Natural killer cell (primary cell): Measurements from ENCODE around the gene BCL11B. TPM values are rescaled to one million over a fixed set of nuclear protein-coding genes. Genes with fewer than 3 reads are reported as not detected.

Experiments used
- ATAC-seq, 3 donors: fragments of 150-1000 bp in 2 of 3; fragments of 200-7000 bp in 1 of 3; cut with Tn5 transposase; 1 replicate in 1 of 3; 2 replicates in 2 of 3; pipeline ENCODE4 v1.10.0; 2021; ENCODE audit warnings: mild to moderate bottlenecking in 2 of 3, moderate library complexity in 2 of 3
- DNase-seq, 2 donors: peaks; one replicate each; pipeline versions ENCODE4 v3.0.0 to v3.0.0-alpha.2; 2013 to 2021; ENCODE audit warnings: mixed read lengths in 1 of 2
- H3K27ac ChIP-seq: one replicate; pipeline ENCODE4 v1.5.1; 2013; ENCODE audit warnings: mild to moderate bottlenecking, low read length
- H3K27me3 ChIP-seq: one replicate; pipeline ENCODE4 v1.6.1; 2013; ENCODE audit warnings: low read length; ENCODE audit not compliant: control insufficient read depth, insufficient read depth
- H3K36me3 ChIP-seq: one replicate; pipeline ENCODE4 v1.6.1; 2013; ENCODE audit warnings: low read length; ENCODE audit not compliant: control insufficient read depth, insufficient read depth
- H3K4me1 ChIP-seq: one replicate; pipeline ENCODE4 v1.6.1; 2013; ENCODE audit warnings: low read length; ENCODE audit not compliant: control insufficient read depth, insufficient read depth
- H3K4me3 ChIP-seq: one replicate; pipeline ENCODE4 v1.5.1; 2013; ENCODE audit warnings: low read length
- H3K9me3 ChIP-seq: one replicate; pipeline ENCODE4 v1.6.1; 2013; ENCODE audit warnings: low read length; ENCODE audit not compliant: control insufficient read depth, insufficient read depth
- H3K27ac Mint-ChIP-seq, 2 donors: one replicate each; pipeline ENCODE4 v1.8.0; 2022; ENCODE audit warnings: mild to moderate bottlenecking in 2 of 2, mixed read lengths in 2 of 2, moderate library complexity in 1 of 2
- H3K27me3 Mint-ChIP-seq, 2 donors: one replicate each; pipeline ENCODE4 v1.8.0; 2022; ENCODE audit warnings: low read depth in 2 of 2, mixed read lengths in 2 of 2
- H3K36me3 Mint-ChIP-seq: one replicate; pipeline ENCODE4 v1.8.0; 2022; ENCODE audit warnings: mixed read lengths
- H3K4me1 Mint-ChIP-seq, 2 donors: one replicate each; pipeline ENCODE4 v1.8.0; 2022; ENCODE audit warnings: mixed read lengths in 2 of 2
- H3K4me3 Mint-ChIP-seq: one replicate; pipeline ENCODE4 v1.8.0; 2022; ENCODE audit warnings: mild to moderate bottlenecking, moderate library complexity, mixed read lengths
- H3K9me3 Mint-ChIP-seq, 2 donors: one replicate each; pipeline ENCODE4 v1.8.0; 2022; ENCODE audit warnings: mixed read lengths in 2 of 2
- WGBS: methylation state at CpG from one replicate; pipeline ENCODE4 v1.1.7; 2013; ENCODE audit warnings: missing lambda C conversion rate; ENCODE audit not compliant: insufficient coverage; 5-methylcytosine and 5-hydroxymethylcytosine counted together
- intact Hi-C: fragments of 100-400 bp; cut with micrococcal nuclease; formaldehyde crosslinking; loops from one replicate; pipeline ENCODE4 v1.14.2; 2022
- total RNA-seq, 4 donors: library from RNA; stranded (reverse); fragments of 120-200 nt in 1 of 4; gene quantifications; one replicate each; pipeline versions ENCODE4 v1.2.3 to v1.2.4, GENCODE V29; 2013 to 2022
- TF ChIP-seq, protein P1 (sequence below): fragments of 200-600 bp; IDR thresholded peaks from one replicate; pipeline ENCODE4 v1.8.0; 2022; ENCODE audit warnings: antibody characterized with exemption

BCL11B gene
- total RNA-seq, 3 donors from 2014 or later (not counting 1 experiment from before 2014, with no cell fraction given), result 43.5 to 61.5 (median 56.2) TPM

DNA sequence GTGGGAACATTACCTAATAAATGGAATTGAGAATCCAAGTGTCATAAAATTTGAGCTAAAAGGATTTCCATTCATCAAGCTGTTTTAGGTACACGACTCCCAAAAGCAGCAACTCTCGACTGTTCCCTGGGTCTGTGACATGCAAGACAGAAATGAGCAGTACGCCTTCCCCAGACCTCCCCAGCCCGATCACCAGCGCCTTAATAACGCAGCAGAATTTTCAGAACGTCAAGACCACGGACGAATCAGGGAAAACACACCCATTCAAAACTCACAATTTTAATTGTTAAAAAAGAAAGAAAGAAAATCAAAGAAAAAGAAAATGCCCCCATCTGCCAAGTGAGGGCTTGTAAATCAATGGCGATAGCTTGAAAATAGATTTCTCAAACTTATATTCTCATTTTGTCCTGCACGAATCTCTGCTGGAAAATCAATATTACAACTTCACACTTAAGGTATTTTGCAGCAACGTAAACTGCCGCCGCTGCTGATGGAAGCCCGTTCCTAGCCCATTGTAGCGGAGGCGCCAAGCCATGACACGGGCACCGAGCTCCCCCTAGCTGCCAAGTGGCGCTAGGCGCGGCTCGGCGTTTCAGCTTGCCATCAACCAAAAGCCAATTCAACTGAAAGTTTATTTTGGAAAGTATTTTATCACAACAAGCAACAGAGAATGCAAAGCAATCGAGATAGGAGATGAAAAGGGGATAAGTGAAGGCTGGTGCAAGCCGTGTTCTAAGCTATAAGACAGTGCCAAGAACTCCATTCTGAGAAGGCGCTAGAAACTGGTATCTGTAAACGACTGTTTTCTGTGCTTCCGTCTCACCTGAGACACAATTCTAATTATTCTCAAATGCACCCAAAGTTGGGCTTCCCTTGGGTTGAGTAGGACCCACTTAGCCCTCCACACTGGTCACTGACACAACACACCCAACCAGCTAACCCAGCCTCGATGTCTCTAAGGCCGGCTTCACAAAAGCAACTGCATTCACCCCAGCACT lies 5.5 kb downstream of the BCL11B start:
- WGBS, result 18% methylated on average over 28 of the region's 31 CpGs
- Histone ChIP-seq H3K9me3 (no peaks in the 10 kb centered on the region), H3K36me3 (no peaks in the 10 kb centered on the region), H3K27ac (peak overlapping the region; percentile 53), H3K4me3 (peak overlapping the region; percentile 16), H3K27me3 (no peaks in the 10 kb centered on the region), H3K4me1 (peaks cover 60% of the 10 kb centered on the region)
- intact Hi-C loops, result loop anchor here (1.0 to 5.0 kb wide), 3 partner anchors 209 to 1288 kb away; no protein-coding TSS in a partner anchor
- DNase-seq, result peak; percentile 81 to 95
- peaks cover 4% of the 10 kb centered on the region for H3K36me3 Mint-ChIP-seq
- peaks cover 80 to 83% of the 10 kb centered on the region in 2 donors for H3K4me1 Mint-ChIP-seq
- H3K27ac Mint-ChIP-seq, result peak overlapping the region; percentile 90 to 97
- ATAC-seq, result peak; percentile 69 to 77 (median 71)
- no peaks in the 10 kb centered on the region for H3K27me3 Mint-ChIP-seq
- no peaks in the 10 kb centered on the region for H3K9me3 Mint-ChIP-seq
- TF ChIP-seq, protein P1, sequence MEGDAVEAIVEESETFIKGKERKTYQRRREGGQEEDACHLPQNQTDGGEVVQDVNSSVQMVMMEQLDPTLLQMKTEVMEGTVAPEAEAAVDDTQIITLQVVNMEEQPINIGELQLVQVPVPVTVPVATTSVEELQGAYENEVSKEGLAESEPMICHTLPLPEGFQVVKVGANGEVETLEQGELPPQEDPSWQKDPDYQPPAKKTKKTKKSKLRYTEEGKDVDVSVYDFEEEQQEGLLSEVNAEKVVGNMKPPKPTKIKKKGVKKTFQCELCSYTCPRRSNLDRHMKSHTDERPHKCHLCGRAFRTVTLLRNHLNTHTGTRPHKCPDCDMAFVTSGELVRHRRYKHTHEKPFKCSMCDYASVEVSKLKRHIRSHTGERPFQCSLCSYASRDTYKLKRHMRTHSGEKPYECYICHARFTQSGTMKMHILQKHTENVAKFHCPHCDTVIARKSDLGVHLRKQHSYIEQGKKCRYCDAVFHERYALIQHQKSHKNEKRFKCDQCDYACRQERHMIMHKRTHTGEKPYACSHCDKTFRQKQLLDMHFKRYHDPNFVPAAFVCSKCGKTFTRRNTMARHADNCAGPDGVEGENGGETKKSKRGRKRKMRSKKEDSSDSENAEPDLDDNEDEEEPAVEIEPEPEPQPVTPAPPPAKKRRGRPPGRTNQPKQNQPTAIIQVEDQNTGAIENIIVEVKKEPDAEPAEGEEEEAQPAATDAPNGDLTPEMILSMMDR, result peak; percentile 99
- peak overlapping the region; percentile 95 for H3K4me3 Mint-ChIP-seq

DNA sequence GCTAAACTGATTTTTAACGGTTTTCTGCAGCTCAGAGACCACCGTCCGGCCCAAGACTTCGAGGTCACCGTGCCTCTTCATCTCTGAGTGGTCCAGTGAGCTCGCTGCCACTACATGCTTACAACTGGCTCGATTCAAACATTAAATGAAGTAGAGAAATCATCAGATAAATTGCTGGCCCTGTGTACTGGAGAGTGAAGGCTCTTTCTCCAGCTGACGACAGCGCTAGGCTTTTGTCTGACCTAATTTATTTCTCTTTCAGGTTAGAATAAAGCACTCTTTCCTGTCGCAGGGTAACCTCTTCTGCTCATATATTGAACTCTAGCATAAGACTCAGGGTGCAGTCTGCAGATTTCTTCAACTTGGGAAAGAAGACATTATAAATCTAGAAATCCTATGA lies 6.4 kb downstream of the BCL11B start:
- peak in 1 of 2 donors; percentile 74 for DNase-seq
- H3K36me3 Mint-ChIP-seq, result no peaks in the 10 kb centered on the region
- H3K4me1 ChIP-seq, result peaks cover 69% of the 10 kb centered on the region
- no peaks in the 10 kb centered on the region for H3K9me3 Mint-ChIP-seq
- H3K4me3 ChIP-seq, result peak overlapping the region; percentile 8
- H3K27ac Mint-ChIP-seq, result peak overlapping the region; percentile 90 to 97
- H3K27ac ChIP-seq, result peak overlapping the region; percentile 53
- H3K27me3 ChIP-seq, result no peaks in the 10 kb centered on the region
- peaks cover 85 to 92% of the 10 kb centered on the region in 2 donors for H3K4me1 Mint-ChIP-seq
- H3K36me3 ChIP-seq, result no peaks in the 10 kb centered on the region
- peak overlapping the region; percentile 95 for H3K4me3 Mint-ChIP-seq
- 65% methylated on average over 10 of the region's 10 CpGs for WGBS
- no peaks in the 10 kb centered on the region for H3K9me3 ChIP-seq
- TF ChIP-seq, protein P1, result no peak
- no peaks in the 10 kb centered on the region for H3K27me3 Mint-ChIP-seq
- intact Hi-C loops, result loop anchor here (5.0 kb wide), 1 partner anchor 208 kb away; no protein-coding TSS in a partner anchor
- no peak for ATAC-seq

DNA sequence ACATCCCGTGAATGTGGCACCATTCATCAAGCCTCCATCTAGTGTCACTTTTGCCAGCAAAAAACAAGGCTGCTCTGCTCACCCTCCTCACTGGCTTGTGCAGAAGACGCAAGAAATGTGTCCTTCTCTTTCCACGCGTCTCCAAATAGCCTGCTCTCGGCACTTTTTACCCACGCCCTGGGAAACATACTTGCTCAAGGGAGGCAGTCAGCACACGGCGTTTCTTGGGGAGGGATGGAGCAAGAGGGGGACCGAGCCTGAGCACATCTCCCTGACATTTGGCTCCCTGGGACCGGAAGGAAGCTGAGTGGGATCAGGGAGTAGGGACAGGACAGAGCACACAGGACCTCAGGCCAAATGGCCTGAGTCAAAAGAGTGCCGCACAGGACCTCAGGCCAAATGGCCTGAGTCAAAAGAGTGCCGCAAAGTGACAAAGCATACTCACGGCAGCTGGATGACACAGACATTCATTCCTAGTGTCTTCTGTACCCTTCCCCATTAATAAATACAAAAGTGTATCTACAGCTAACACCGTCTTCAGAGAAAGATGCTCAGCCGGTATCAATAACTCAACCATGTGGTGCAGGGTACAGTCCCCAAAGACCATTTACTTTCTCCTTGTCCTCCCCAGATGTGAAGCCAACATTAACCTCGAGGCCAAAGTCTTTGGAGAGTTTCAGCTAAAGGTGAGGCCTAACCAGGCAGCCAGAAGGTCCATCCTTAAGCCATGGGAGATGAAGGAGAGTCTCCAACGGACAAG lies 7.1 kb downstream of the BCL11B start:
- 46% methylated on average over 16 of the region's 17 CpGs for WGBS
- H3K4me1 Mint-ChIP-seq, result peaks cover 92 to 95% of the 10 kb centered on the region in 2 donors
- ATAC-seq (no peak), DNase-seq (peak in 1 of 2 donors; percentile 48)
- H3K4me3 Mint-ChIP-seq, result peak overlapping the region; percentile 95
- H3K36me3 Mint-ChIP-seq, result no peaks in the 10 kb centered on the region
- Histone ChIP-seq H3K27ac (peak overlapping the region; percentile 53), H3K27me3 (no peaks in the 10 kb centered on the region), H3K4me3 (peak overlapping the region; percentile 8), H3K36me3 (no peaks in the 10 kb centered on the region), H3K9me3 (no peaks in the 10 kb centered on the region), H3K4me1 (peaks cover 75% of the 10 kb centered on the region)
- TF ChIP-seq, protein P1, result no peak
- no peaks in the 10 kb centered on the region for H3K27me3 Mint-ChIP-seq
- peak overlapping the region; percentile 90 to 97 for H3K27ac Mint-ChIP-seq
- intact Hi-C loops, result loop anchor here (5.0 kb wide), 1 partner anchor 208 kb away; no protein-coding TSS in a partner anchor
- no peaks in the 10 kb centered on the region for H3K9me3 Mint-ChIP-seq
